ENCODE measurements around the gene BRPF3.

GRCh38 chr6:36226438-36227047 is 30.0 kb downstream of the BRPF3 start:
- TF ChIP-seq CTCF (IDR thresholded peaks at IDR 0.05 in 8 of 11, conservative IDR thresholded peaks at IDR 0.05 in 3 of 11) = no peak
- no peak for TF ChIP-seq POLR2A (IDR thresholded peaks at IDR 0.05)
- no peak for TF ChIP-seq POLR2AphosphoS5 (IDR thresholded peaks at IDR 0.05)
